Measurements from ENCODE around the gene NEDD9. TPM values are rescaled to one million over a fixed set of nuclear protein-coding genes. Genes with fewer than 3 reads are reported as not detected.

The NEDD9 gene
- total and polyA plus RNA-seq, 2 experiments from 2014 or later = 4.4 to 13.0 TPM

DNA sequence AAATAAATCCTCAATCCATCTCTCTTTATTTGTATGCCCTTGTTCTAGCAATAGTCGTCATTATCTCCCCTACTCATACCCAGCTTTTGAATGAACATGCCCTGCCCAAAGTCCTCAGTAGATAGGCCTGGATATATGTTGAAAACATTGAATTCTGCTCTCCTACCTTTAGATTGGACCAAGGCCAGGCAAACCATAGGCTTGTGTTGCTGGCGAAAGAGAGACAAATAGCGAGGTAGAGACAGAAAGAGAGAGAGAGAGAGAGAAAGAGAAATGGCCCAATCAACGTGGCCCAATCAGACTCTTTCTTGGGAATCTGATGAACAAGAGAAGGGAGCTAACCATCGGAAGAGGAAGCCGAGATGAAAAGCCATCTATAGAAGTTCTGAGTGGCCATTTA is 45.2 kb downstream of the NEDD9 start (continued):
- TF ChIP-seq, protein P1, sequence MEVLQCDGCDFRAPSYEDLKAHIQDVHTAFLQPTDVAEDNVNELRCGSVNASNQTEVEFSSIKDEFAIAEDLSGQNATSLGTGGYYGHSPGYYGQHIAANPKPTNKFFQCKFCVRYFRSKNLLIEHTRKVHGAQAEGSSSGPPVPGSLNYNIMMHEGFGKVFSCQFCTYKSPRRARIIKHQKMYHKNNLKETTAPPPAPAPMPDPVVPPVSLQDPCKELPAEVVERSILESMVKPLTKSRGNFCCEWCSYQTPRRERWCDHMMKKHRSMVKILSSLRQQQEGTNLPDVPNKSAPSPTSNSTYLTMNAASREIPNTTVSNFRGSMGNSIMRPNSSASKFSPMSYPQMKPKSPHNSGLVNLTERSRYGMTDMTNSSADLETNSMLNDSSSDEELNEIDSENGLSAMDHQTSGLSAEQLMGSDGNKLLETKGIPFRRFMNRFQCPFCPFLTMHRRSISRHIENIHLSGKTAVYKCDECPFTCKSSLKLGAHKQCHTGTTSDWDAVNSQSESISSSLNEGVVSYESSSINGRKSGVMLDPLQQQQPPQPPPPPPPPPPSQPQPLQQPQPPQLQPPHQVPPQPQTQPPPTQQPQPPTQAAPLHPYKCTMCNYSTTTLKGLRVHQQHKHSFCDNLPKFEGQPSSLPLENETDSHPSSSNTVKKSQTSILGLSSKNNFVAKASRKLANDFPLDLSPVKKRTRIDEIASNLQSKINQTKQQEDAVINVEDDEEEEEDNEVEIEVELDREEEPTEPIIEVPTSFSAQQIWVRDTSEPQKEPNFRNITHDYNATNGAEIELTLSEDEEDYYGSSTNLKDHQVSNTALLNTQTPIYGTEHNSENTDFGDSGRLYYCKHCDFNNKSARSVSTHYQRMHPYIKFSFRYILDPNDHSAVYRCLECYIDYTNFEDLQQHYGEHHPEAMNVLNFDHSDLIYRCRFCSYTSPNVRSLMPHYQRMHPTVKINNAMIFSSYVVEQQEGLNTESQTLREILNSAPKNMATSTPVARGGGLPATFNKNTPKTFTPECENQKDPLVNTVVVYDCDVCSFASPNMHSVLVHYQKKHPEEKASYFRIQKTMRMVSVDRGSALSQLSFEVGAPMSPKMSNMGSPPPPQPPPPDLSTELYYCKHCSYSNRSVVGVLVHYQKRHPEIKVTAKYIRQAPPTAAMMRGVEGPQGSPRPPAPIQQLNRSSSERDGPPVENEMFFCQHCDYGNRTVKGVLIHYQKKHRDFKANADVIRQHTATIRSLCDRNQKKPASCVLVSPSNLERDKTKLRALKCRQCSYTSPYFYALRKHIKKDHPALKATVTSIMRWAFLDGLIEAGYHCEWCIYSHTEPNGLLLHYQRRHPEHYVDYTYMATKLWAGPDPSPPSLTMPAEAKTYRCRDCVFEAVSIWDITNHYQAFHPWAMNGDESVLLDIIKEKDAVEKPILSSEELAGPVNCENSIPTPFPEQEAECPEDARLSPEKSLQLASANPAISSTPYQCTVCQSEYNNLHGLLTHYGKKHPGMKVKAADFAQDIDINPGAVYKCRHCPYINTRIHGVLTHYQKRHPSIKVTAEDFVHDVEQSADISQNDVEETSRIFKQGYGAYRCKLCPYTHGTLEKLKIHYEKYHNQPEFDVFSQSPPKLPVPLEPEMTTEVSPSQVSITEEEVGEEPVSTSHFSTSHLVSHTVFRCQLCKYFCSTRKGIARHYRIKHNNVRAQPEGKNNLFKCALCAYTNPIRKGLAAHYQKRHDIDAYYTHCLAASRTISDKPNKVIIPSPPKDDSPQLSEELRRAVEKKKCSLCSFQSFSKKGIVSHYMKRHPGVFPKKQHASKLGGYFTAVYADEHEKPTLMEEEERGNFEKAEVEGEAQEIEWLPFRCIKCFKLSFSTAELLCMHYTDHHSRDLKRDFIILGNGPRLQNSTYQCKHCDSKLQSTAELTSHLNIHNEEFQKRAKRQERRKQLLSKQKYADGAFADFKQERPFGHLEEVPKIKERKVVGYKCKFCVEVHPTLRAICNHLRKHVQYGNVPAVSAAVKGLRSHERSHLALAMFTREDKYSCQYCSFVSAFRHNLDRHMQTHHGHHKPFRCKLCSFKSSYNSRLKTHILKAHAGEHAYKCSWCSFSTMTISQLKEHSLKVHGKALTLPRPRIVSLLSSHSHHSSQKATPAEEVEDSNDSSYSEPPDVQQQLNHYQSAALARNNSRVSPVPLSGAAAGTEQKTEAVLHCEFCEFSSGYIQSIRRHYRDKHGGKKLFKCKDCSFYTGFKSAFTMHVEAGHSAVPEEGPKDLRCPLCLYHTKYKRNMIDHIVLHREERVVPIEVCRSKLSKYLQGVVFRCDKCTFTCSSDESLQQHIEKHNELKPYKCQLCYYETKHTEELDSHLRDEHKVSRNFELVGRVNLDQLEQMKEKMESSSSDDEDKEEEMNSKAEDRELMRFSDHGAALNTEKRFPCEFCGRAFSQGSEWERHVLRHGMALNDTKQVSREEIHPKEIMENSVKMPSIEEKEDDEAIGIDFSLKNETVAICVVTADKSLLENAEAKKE (CRISPR knock-in tag; IDR thresholded peaks at IDR 0.05) = no peak
- TF ChIP-seq NANOG (IDR thresholded peaks at IDR 0.05; ENCODE audit: borderline replicate concordance) = no peak
- no peak for TF ChIP-seq STAT1 (IDR thresholded peaks at IDR 0.05; ENCODE audit: unreplicated experiment)
- TF ChIP-seq, protein P2, sequence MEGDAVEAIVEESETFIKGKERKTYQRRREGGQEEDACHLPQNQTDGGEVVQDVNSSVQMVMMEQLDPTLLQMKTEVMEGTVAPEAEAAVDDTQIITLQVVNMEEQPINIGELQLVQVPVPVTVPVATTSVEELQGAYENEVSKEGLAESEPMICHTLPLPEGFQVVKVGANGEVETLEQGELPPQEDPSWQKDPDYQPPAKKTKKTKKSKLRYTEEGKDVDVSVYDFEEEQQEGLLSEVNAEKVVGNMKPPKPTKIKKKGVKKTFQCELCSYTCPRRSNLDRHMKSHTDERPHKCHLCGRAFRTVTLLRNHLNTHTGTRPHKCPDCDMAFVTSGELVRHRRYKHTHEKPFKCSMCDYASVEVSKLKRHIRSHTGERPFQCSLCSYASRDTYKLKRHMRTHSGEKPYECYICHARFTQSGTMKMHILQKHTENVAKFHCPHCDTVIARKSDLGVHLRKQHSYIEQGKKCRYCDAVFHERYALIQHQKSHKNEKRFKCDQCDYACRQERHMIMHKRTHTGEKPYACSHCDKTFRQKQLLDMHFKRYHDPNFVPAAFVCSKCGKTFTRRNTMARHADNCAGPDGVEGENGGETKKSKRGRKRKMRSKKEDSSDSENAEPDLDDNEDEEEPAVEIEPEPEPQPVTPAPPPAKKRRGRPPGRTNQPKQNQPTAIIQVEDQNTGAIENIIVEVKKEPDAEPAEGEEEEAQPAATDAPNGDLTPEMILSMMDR (conservative IDR thresholded peaks at IDR 0.05; ENCODE audit: low read depth in 2 of 2) = no peak
- TF ChIP-seq ZNF114 (CRISPR knock-in tag; IDR thresholded peaks at IDR 0.05) = no peak
- no peak for TF ChIP-seq EZH2phosphoT487 (IDR thresholded peaks at IDR 0.05; ENCODE audit: unreplicated experiment)

DNA sequence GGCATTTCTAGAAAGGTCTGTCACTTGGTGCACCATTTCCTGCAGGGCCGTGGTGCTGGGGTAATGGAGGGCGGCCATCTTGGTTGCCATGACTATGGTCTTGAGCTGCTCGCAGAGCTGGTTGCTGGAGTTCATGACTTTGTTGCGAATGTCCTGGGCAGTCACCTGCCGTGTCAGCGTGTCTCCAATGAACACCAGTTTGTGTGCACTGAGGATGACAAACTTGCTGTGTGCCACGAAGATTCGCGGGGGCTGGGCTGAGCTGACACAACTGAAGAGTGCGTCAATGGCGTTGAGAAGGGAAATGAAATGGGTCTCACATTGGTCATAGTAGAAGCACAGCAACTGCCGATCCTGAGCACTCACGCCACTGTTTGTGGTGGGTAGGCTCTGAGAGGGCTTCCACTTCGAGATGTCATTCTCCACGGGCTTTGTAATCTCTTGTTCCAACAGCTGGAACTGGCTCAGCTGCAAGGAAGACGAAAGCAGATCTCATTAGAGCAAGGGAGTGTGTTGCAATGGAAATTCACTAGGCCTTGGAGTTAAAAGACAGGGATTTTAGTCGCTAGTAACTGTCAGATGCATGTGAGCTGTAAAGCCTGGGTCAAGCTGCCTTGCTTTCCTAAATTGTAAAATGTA is 47.1 kb downstream of the NEDD9 start:
- H3K4me1 ChIP-seq (ENCODE audit: insufficient read depth) = no peaks in the 10 kb centered on the region
- H3K79me2 ChIP-seq (replicated peaks; ENCODE audit: insufficient read depth) = no peaks in the 10 kb centered on the region
- Mint-ChIP-seq H3K9me3 (peaks cover 16% of the 10 kb centered on the region; the same call in 2 of the 3 replicates), H3K27me3 (ENCODE audit: insufficient read depth, low read depth, poor library complexity) (peaks cover 1% of the 10 kb centered on the region), H3K4me1 (peaks cover under 1% of the 10 kb centered on the region; the same call in 2 of the 3 replicates), H3K4me3 (no peak overlapping the region), H3K36me3 (ENCODE audit: low read depth) (peaks cover 41% of the 10 kb centered on the region), H3K27ac (no peak overlapping the region)
- H2AFZ ChIP-seq = no peak overlapping the region
- peaks cover 14% of the 10 kb centered on the region for H3K36me3 ChIP-seq (ENCODE audit: insufficient read depth)
- no peaks in the 10 kb centered on the region for H3K27me3 ChIP-seq (ENCODE audit: insufficient read depth)
- peaks cover 6% of the 10 kb centered on the region; the same call in 1 of the 2 replicates for H3K9me2 ChIP-seq (ENCODE audit: insufficient read depth)
- H3K27ac ChIP-seq (ENCODE audit: low read depth) = no peak overlapping the region
- no peak overlapping the region for H3K4me3 ChIP-seq
- H4K20me1 ChIP-seq (replicated peaks; ENCODE audit: insufficient read depth) = no peaks in the 10 kb centered on the region
- ATAC-seq = no peak
- no peak for DNase-seq (ENCODE audit: low spot score)
- H3F3A ChIP-seq (replicated peaks; ENCODE audit: low read depth) = no peaks in the 10 kb centered on the region
- no peak overlapping the region for H3K4me2 ChIP-seq
- TF ChIP-seq EZH2phosphoT487 (IDR thresholded peaks at IDR 0.05; ENCODE audit: unreplicated experiment) (no peak), ZNF114 (CRISPR knock-in tag; IDR thresholded peaks at IDR 0.05) (no peak)
- TF ChIP-seq, protein P2 (conservative IDR thresholded peaks at IDR 0.05; ENCODE audit: low read depth in 2 of 2) = no peak

Measured in GM23338 (cell line).